NB4 (cell line): Measurements from ENCODE around the gene ATP6V0E1.

Source experiments
- DNase-seq: peaks from one replicate; pipeline ENCODE4 v3.0.0; 2010; ENCODE audit warnings: low read depth
- H3K4me3 ChIP-seq: one replicate; pipeline ENCODE4 v1.5.1; 2011; ENCODE audit warnings: mild to moderate bottlenecking, low read depth, low read length, moderate library complexity
- CTCF ChIP-seq: IDR thresholded peaks from one replicate; pipeline ENCODE4 v1.5.1; 2012; ENCODE audit warnings: low read depth, low read length
- MAX ChIP-seq: IDR thresholded peaks from 2 replicates; pipeline ENCODE4 v1.6.1; 2011; ENCODE audit warnings: low read depth, low read length
- MYC ChIP-seq: IDR thresholded peaks from 2 replicates; pipeline ENCODE4 v1.6.1; 2011; ENCODE audit warnings: low read depth, low read length
- POLR2A ChIP-seq: IDR thresholded peaks from 2 replicates; pipeline ENCODE4 v1.6.1; 2011; ENCODE audit warnings: mild to moderate bottlenecking; ENCODE audit not compliant: insufficient read length; ENCODE audit errors: extremely low read depth

ATP6V0E1 gene

GRCh38 chr5:173033923-173034322, 50.4 kb downstream of the ATP6V0E1 start:
- no peak for DNase-seq
- TF ChIP-seq POLR2A = no peak
- TF ChIP-seq CTCF = no peak
- no peak for TF ChIP-seq MYC
- no peak for TF ChIP-seq MAX
- H3K4me3 ChIP-seq = no peak overlapping the region

- no peak overlapping the region for H3K4me3 ChIP-seq
- no peak for DNase-seq
- TF ChIP-seq POLR2A (no peak), CTCF (no peak), MYC (no peak), MAX (no peak)
Observed at GRCh38 chr5:173035904-173036707, 52.5 kb downstream of the ATP6V0E1 start.

- TF ChIP-seq MAX (no peak), POLR2A (no peak), MYC (no peak), CTCF (no peak)
- DNase-seq = no peak
- H3K4me3 ChIP-seq = no peak overlapping the region
Observed at GRCh38 chr5:173039188-173039587, 55.6 kb downstream of the ATP6V0E1 start.

- no peak overlapping the region for H3K4me3 ChIP-seq
- no peak for TF ChIP-seq MYC
- TF ChIP-seq CTCF = no peak
- TF ChIP-seq MAX = no peak
- TF ChIP-seq POLR2A = no peak
- DNase-seq = no peak
Observed at GRCh38 chr5:173039964-173040363, 56.4 kb downstream of the ATP6V0E1 start.

GRCh38 chr5:173041881-173042762, 58.6 kb downstream of the ATP6V0E1 start:
- no peak for TF ChIP-seq POLR2A
- TF ChIP-seq MAX = no peak
- no peak for TF ChIP-seq CTCF
- TF ChIP-seq MYC = no peak
- DNase-seq = no peak

More at GRCh38 chr5:173041881-173042762, 58.6 kb downstream of the ATP6V0E1 start:
- no peak overlapping the region for H3K4me3 ChIP-seq
